ENCODE results near the gene OR56B4. TPM values are rescaled to one million over a fixed set of nuclear protein-coding genes. Genes with fewer than 3 reads are reported as not detected.
"Not testable (repeated sequence)": the region's sequence is repeated elsewhere in the genome, so short reads cannot be mapped to it uniquely, and the experiment has no call there.

The OR56B4 gene
- total RNA-seq (2014; rRNA removed; shearing (Covaris generic); ENCODE audit: low replicate concordance): not detected in 2 replicates

DNA sequence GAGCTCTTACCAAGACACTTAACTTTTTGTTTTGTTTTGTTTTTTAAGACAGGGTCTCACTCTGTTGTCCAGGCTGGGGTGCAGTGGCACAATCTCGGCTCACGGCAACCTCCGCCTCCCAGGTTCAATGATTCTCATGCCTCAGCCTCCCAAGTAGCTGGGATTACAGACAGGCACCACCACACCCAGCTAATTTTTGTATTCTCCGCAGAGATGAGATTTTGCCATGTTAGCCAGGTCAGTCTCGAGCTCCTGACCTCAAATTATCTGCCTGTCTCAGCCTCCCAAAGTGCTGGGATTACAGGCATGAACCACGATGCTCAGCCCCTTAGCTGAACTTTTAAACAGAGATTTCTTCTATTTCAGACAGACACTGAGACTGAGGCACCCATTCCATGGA, at the start of gene OR56B4:
Gene OR56B4, plus strand, starts transcription at position 301 of the 400 bp plus-strand sequence. Its CDS starts 95 bp downstream, at position 396.
- H2AFZ ChIP-seq (ENCODE audit: low read length); H3K79me2 ChIP-seq (ENCODE audit: low read length); H3K27me3 ChIP-seq (ENCODE audit: low read length); H3K9me3 ChIP-seq (ENCODE audit: low read length); H3K9ac ChIP-seq (ENCODE audit: low read length); H3K4me2 ChIP-seq (ENCODE audit: low read depth, low read length, poor library complexity, severe bottlenecking); H3K4me1 ChIP-seq (ENCODE audit: low read length); H3K4me3 ChIP-seq (ENCODE audit: low read length); H3K27ac ChIP-seq (ENCODE audit: low read length); H4K20me1 ChIP-seq (ENCODE audit: insufficient read depth, low read depth, low read length); H3K36me3 ChIP-seq (ENCODE audit: insufficient read depth, low read length); H3K9me2 ChIP-seq (replicated peaks; ENCODE audit: insufficient read depth, low read length); DNase-seq: not testable (repeated sequence)

- Histone ChIP-seq H3K9ac (ENCODE audit: low read length) (no peak overlapping the region), H4K20me1 (ENCODE audit: insufficient read depth, low read depth, low read length) (no peaks in the 10 kb centered on the region), H3K9me2 (replicated peaks; ENCODE audit: insufficient read depth, low read length) (no peaks in the 10 kb centered on the region)
Observed at GRCh38 chr11:6061475-6061874, 46.0 kb upstream of the OR56B4 start.

DNA sequence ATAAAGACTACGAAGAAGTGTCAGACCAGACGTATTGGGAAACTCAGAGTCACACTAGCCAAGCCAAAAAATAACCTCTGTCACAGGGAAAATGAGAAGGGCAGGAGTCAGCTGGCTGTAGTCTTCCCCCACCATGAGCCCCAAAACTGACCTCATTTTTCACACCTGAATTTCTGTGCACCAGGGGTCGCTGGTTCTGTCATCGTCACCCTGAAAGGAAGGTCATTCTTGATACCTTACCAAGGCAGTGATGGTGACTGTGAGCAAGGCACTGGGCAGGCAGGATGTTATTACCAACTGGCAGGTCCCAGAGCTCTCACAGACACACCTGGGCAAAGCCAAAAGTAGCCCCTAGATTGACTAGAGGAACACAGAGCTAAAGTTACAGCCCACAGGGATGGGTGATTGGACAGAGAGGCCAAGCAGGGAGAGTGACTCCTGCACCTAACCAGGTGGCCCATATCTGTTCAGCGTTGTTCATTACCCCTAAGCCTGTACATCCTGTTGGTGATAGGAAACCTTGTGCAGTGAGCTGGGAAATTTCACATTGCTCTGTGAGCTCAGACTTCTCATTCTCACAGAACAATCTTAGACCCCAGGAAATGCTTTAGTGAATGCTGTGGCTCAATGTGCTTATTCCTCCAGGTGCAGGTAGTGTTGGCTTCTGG, 44.7 kb upstream of the OR56B4 start:
- Histone ChIP-seq H3K4me1 (ENCODE audit: low read length) (no peaks in the 10 kb centered on the region), H3K27me3 (ENCODE audit: low read length) (no peaks in the 10 kb centered on the region), H3K4me3 (ENCODE audit: low read length) (no peak overlapping the region), H3K79me2 (ENCODE audit: low read length) (no peaks in the 10 kb centered on the region), H4K20me1 (ENCODE audit: insufficient read depth, low read depth, low read length) (no peaks in the 10 kb centered on the region), H3K36me3 (ENCODE audit: insufficient read depth, low read length) (no peaks in the 10 kb centered on the region), H3K9ac (ENCODE audit: low read length) (no peak overlapping the region), H3K4me2 (ENCODE audit: low read depth, low read length, poor library complexity, severe bottlenecking) (no peak overlapping the region), H3K9me3 (ENCODE audit: low read length) (no peaks in the 10 kb centered on the region), H2AFZ (ENCODE audit: low read length) (no peak overlapping the region), H3K27ac (ENCODE audit: low read length) (no peak overlapping the region), H3K9me2 (replicated peaks; ENCODE audit: insufficient read depth, low read length) (no peaks in the 10 kb centered on the region)
- peak; percentile 58 for DNase-seq

More at GRCh38 chr11:6061475-6061874, 46.0 kb upstream of the OR56B4 start:
- Histone ChIP-seq H3K79me2 (ENCODE audit: low read length) (no peaks in the 10 kb centered on the region), H3K4me2 (ENCODE audit: low read depth, low read length, poor library complexity, severe bottlenecking) (no peak overlapping the region), H3K27me3 (ENCODE audit: low read length) (no peaks in the 10 kb centered on the region), H3K4me3 (ENCODE audit: low read length) (no peak overlapping the region), H3K27ac (ENCODE audit: low read length) (no peak overlapping the region), H2AFZ (ENCODE audit: low read length) (no peak overlapping the region), H3K36me3 (ENCODE audit: insufficient read depth, low read length) (no peaks in the 10 kb centered on the region), H3K9me3 (ENCODE audit: low read length) (no peaks in the 10 kb centered on the region), H3K4me1 (ENCODE audit: low read length) (no peaks in the 10 kb centered on the region)
- no peak for DNase-seq

- H3K9me3 ChIP-seq (ENCODE audit: low read length): no peaks in the 10 kb centered on the region
- no peaks in the 10 kb centered on the region for H3K79me2 ChIP-seq (ENCODE audit: low read length)
- H3K27me3 ChIP-seq (ENCODE audit: low read length): no peaks in the 10 kb centered on the region
- no peaks in the 10 kb centered on the region for H3K9me2 ChIP-seq (replicated peaks; ENCODE audit: insufficient read depth, low read length)
- no peaks in the 10 kb centered on the region for H4K20me1 ChIP-seq (ENCODE audit: insufficient read depth, low read depth, low read length)
- H3K4me1 ChIP-seq (ENCODE audit: low read length): no peaks in the 10 kb centered on the region
- no peak overlapping the region for H2AFZ ChIP-seq (ENCODE audit: low read length)
- H3K4me3 ChIP-seq (ENCODE audit: low read length): no peak overlapping the region
- no peak overlapping the region for H3K27ac ChIP-seq (ENCODE audit: low read length)
- no peaks in the 10 kb centered on the region for H3K36me3 ChIP-seq (ENCODE audit: insufficient read depth, low read length)
- no peak for DNase-seq
- H3K4me2 ChIP-seq (ENCODE audit: low read depth, low read length, poor library complexity, severe bottlenecking): no peak overlapping the region
- H3K9ac ChIP-seq (ENCODE audit: low read length): no peak overlapping the region
Observed at GRCh38 chr11:6067502-6067901, 40.0 kb upstream of the OR56B4 start.

DNA sequence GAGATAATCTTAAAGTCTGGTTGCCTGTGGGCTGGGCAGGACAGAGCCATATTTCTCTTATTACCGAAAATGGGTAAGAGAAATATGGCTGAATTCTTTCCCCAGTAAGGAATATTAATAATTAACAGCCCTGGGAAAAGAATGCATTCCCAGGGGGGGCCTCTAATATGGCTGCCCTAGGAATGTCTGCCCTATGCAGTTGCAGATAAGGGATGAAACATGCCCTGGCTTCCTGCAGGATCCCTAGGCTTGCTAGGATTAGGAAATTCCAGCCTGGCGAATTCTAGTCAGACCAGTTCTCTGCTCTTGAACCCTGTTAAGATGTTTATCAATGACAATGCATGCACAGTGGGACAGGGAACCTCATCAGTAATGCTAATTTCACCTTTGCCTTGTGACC, 31.0 kb upstream of the OR56B4 start:
- not testable (repeated sequence) for H3K4me1 ChIP-seq (ENCODE audit: low read length); H3K79me2 ChIP-seq (ENCODE audit: low read length); H3K9me3 ChIP-seq (ENCODE audit: low read length); H4K20me1 ChIP-seq (ENCODE audit: insufficient read depth, low read depth, low read length); H3K4me2 ChIP-seq (ENCODE audit: low read depth, low read length, poor library complexity, severe bottlenecking); H2AFZ ChIP-seq (ENCODE audit: low read length); H3K9me2 ChIP-seq (replicated peaks; ENCODE audit: insufficient read depth, low read length); H3K27me3 ChIP-seq (ENCODE audit: low read length); H3K36me3 ChIP-seq (ENCODE audit: insufficient read depth, low read length); H3K27ac ChIP-seq (ENCODE audit: low read length); DNase-seq; H3K9ac ChIP-seq (ENCODE audit: low read length); H3K4me3 ChIP-seq (ENCODE audit: low read length)

GRCh38 chr11:6077723-6078122, 29.8 kb upstream of the OR56B4 start:
- no peaks in the 10 kb centered on the region for H3K27me3 ChIP-seq (ENCODE audit: low read length)
- no peak overlapping the region for H2AFZ ChIP-seq (ENCODE audit: low read length)

DNA sequence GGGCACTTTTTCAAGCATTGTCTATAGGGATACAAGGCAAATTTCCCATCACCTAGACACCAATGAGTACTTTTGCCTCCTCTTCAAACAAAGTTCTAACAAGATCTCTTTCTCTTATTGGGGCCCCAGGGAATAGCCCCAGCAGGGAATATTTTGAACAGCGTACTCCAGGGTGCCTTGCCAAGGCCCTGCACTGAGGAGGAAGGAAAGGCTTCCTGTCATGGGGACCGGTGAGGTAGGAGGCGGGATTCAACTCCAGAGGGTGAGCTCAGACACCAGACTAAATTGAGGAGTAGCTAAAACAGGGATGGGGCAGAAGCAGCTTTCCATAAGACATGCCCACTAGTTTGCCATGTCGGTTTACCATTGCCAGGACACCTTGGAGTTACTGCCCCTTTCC, 28.0 kb upstream of the OR56B4 start:
- Histone ChIP-seq H2AFZ (ENCODE audit: low read length) (no peak overlapping the region), H3K4me2 (ENCODE audit: low read depth, low read length, poor library complexity, severe bottlenecking) (no peak overlapping the region), H3K27me3 (ENCODE audit: low read length) (no peaks in the 10 kb centered on the region), H3K36me3 (ENCODE audit: insufficient read depth, low read length) (no peaks in the 10 kb centered on the region), H3K9ac (ENCODE audit: low read length) (no peak overlapping the region), H3K4me3 (ENCODE audit: low read length) (no peak overlapping the region), H4K20me1 (ENCODE audit: insufficient read depth, low read depth, low read length) (no peaks in the 10 kb centered on the region), H3K27ac (ENCODE audit: low read length) (no peak overlapping the region), H3K79me2 (ENCODE audit: low read length) (no peaks in the 10 kb centered on the region), H3K9me3 (ENCODE audit: low read length) (no peaks in the 10 kb centered on the region), H3K9me2 (replicated peaks; ENCODE audit: insufficient read depth, low read length) (no peaks in the 10 kb centered on the region), H3K4me1 (ENCODE audit: low read length) (no peaks in the 10 kb centered on the region)
- no peak for DNase-seq

More at GRCh38 chr11:6077723-6078122, 29.8 kb upstream of the OR56B4 start:
- H3K9me2 ChIP-seq (replicated peaks; ENCODE audit: insufficient read depth, low read length): no peaks in the 10 kb centered on the region
- no peaks in the 10 kb centered on the region for H4K20me1 ChIP-seq (ENCODE audit: insufficient read depth, low read depth, low read length)
- no peak overlapping the region for H3K4me3 ChIP-seq (ENCODE audit: low read length)
- H3K9me3 ChIP-seq (ENCODE audit: low read length): no peaks in the 10 kb centered on the region
- no peaks in the 10 kb centered on the region for H3K4me1 ChIP-seq (ENCODE audit: low read length)
- H3K79me2 ChIP-seq (ENCODE audit: low read length): no peaks in the 10 kb centered on the region
- no peak overlapping the region for H3K4me2 ChIP-seq (ENCODE audit: low read depth, low read length, poor library complexity, severe bottlenecking)
- H3K9ac ChIP-seq (ENCODE audit: low read length): no peak overlapping the region
- no peak for DNase-seq
- H3K36me3 ChIP-seq (ENCODE audit: insufficient read depth, low read length): no peaks in the 10 kb centered on the region
- no peak overlapping the region for H3K27ac ChIP-seq (ENCODE audit: low read length)

DNA sequence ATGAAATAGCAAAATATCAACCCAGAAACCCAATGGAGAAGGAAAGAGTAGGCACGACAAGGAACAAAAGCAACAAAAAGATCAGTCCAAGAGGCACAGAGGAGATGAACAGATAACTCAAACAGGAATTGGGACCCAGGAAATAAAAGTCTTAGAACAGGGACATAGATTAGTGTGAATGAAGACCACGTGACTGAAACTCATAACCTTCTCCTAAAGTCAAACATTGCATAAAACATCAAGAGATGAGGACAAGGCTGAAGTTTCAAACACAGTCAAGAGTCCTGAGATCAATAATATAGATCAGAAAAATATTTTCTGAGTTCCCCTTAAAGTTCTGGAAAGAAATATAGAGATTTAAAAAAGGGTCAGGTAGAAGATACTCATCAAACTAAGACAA, 24.4 kb upstream of the OR56B4 start:
- no peak overlapping the region for H2AFZ ChIP-seq (ENCODE audit: low read length)
- H3K36me3 ChIP-seq (ENCODE audit: insufficient read depth, low read length): no peaks in the 10 kb centered on the region
- H3K27ac ChIP-seq (ENCODE audit: low read length): no peak overlapping the region
- H3K9me2 ChIP-seq (replicated peaks; ENCODE audit: insufficient read depth, low read length): no peaks in the 10 kb centered on the region
- no peak for DNase-seq
- no peaks in the 10 kb centered on the region for H3K79me2 ChIP-seq (ENCODE audit: low read length)
- no peaks in the 10 kb centered on the region for H3K27me3 ChIP-seq (ENCODE audit: low read length)
- H3K4me1 ChIP-seq (ENCODE audit: low read length): no peaks in the 10 kb centered on the region
- no peak overlapping the region for H3K9ac ChIP-seq (ENCODE audit: low read length)
- no peak overlapping the region for H3K4me3 ChIP-seq (ENCODE audit: low read length)
- H3K4me2 ChIP-seq (ENCODE audit: low read depth, low read length, poor library complexity, severe bottlenecking): no peak overlapping the region
- H4K20me1 ChIP-seq (ENCODE audit: insufficient read depth, low read depth, low read length): no peaks in the 10 kb centered on the region
- no peaks in the 10 kb centered on the region for H3K9me3 ChIP-seq (ENCODE audit: low read length)

Measured in Karpas-422 (cell line).